HG03039 (cell line): Measurements from ENCODE around the gene DCBLD1.

Source experiments
- ATAC-seq: cut with Tn5 transposase; IDR thresholded peaks from one replicate; pipeline ENCODE4 v1.9.1; 2021; ENCODE audit warnings: mild to moderate bottlenecking, moderate library complexity; ENCODE audit not compliant: unreplicated experiment

The DCBLD1 gene

GRCh38 chr6:117553142-117553541 is 70.7 kb downstream of the DCBLD1 start:
- no peak for ATAC-seq

GRCh38 chr6:117555262-117555849 is 72.9 kb downstream of the DCBLD1 start:
- ATAC-seq, result no peak

- no peak for ATAC-seq
Observed at GRCh38 chr6:117555882-117556498, 73.5 kb downstream of the DCBLD1 start.

- no peak for ATAC-seq
Observed at GRCh38 chr6:117557951-117558350, 75.5 kb downstream of the DCBLD1 start.

GRCh38 chr6:117558818-117559217 is 76.3 kb downstream of the DCBLD1 start:
- ATAC-seq, result no peak

- no peak for ATAC-seq
Observed at GRCh38 chr6:117559299-117559698, 76.8 kb downstream of the DCBLD1 start.

- no peak for ATAC-seq
Observed at GRCh38 chr6:117561128-117561527, 78.7 kb downstream of the DCBLD1 start.

- ATAC-seq, result no peak
Observed at GRCh38 chr6:117564681-117565080, 82.2 kb downstream of the DCBLD1 start.

GRCh38 chr6:117568247-117568646 is 85.8 kb downstream of the DCBLD1 start:
- ATAC-seq, result no peak

- ATAC-seq, result no peak
Observed at GRCh38 chr6:117568831-117569410, 86.4 kb downstream of the DCBLD1 start.

- ATAC-seq, result no peak
Observed at GRCh38 chr6:117573006-117573680, 90.7 kb downstream of the DCBLD1 start.

GRCh38 chr6:117574198-117574597 is 91.7 kb downstream of the DCBLD1 start:
- no peak for ATAC-seq

- ATAC-seq, result no peak
Observed at GRCh38 chr6:117585647-117586046, 103.2 kb downstream of the DCBLD1 start.

- ATAC-seq, result no peak
Observed at GRCh38 chr6:117590447-117590846, 108.0 kb downstream of the DCBLD1 start.

GRCh38 chr6:117591405-117591804 is 108.9 kb downstream of the DCBLD1 start:
- ATAC-seq, result no peak

GRCh38 chr6:117592983-117593759 is 110.7 kb downstream of the DCBLD1 start:
- no peak for ATAC-seq

GRCh38 chr6:117595099-117595923 is 112.8 kb downstream of the DCBLD1 start:
- no peak for ATAC-seq

GRCh38 chr6:117597755-117598154 is 115.3 kb downstream of the DCBLD1 start:
- no peak for ATAC-seq
